ENCODE measurements around the gene AXDND1.
"Not testable (repeated sequence)": the region's sequence is repeated elsewhere in the genome, so short reads cannot be mapped to it uniquely, and the experiment has no call there.

Gene AXDND1

GRCh38 chr1:179365342-179366092 is at the start of gene AXDND1:
Gene AXDND1, plus strand, starts transcription at chr1:179365971. Its CDS starts 539 bp downstream, at chr1:179366510.
- ATAC-seq (peak; percentile 97), DNase-seq (peak; percentile 88)

GRCh38 chr1:179318491-179318890 is 47.3 kb upstream of the AXDND1 start:
- no peak for DNase-seq
- no peak for ATAC-seq

- ATAC-seq (no peak), DNase-seq (no peak)
Measured at GRCh38 chr1:179321533-179322216, 44.1 kb upstream of the AXDND1 start.

GRCh38 chr1:179322557-179322956 is 43.2 kb upstream of the AXDND1 start:
- no peak for ATAC-seq
- no peak for DNase-seq

GRCh38 chr1:179323436-179323835 is 42.3 kb upstream of the AXDND1 start:
- no peak for ATAC-seq
- no peak for DNase-seq

- DNase-seq (no peak), ATAC-seq (no peak)
Measured at GRCh38 chr1:179325836-179326235, 39.9 kb upstream of the AXDND1 start.

GRCh38 chr1:179326746-179327145 is 39.0 kb upstream of the AXDND1 start:
- ATAC-seq = no peak
- DNase-seq = no peak

- no peak for ATAC-seq
- DNase-seq = no peak
Measured at GRCh38 chr1:179327196-179327595, 38.6 kb upstream of the AXDND1 start.

GRCh38 chr1:179327679-179328078 is 38.1 kb upstream of the AXDND1 start:
- no peak for ATAC-seq
- no peak for DNase-seq

GRCh38 chr1:179329862-179330261 is 35.9 kb upstream of the AXDND1 start:
- no peak for ATAC-seq
- no peak for DNase-seq

GRCh38 chr1:179334440-179334839 is 31.3 kb upstream of the AXDND1 start:
- ATAC-seq = no peak

GRCh38 chr1:179337288-179337687 is 28.5 kb upstream of the AXDND1 start:
- DNase-seq = no peak
- no peak for ATAC-seq

More at GRCh38 chr1:179334440-179334839, 31.3 kb upstream of the AXDND1 start:
- DNase-seq = no peak

GRCh38 chr1:179337942-179338560 is 27.7 kb upstream of the AXDND1 start:
- no peak for ATAC-seq
- DNase-seq = no peak

GRCh38 chr1:179340918-179341317 is 24.9 kb upstream of the AXDND1 start:
- DNase-seq (no peak), ATAC-seq (no peak)

- ATAC-seq = no peak
- no peak for DNase-seq
Measured at GRCh38 chr1:179341943-179342547, 23.7 kb upstream of the AXDND1 start.

GRCh38 chr1:179342740-179343404 is 22.9 kb upstream of the AXDND1 start:
- ATAC-seq = no peak
- DNase-seq = no peak

- DNase-seq = no peak
- peak; percentile 32 for ATAC-seq
Measured at GRCh38 chr1:179351281-179351680, 14.5 kb upstream of the AXDND1 start.

GRCh38 chr1:179352236-179352635 is 13.5 kb upstream of the AXDND1 start:
- no peak for DNase-seq
- ATAC-seq = no peak

- ATAC-seq (no peak), DNase-seq (no peak)
Measured at GRCh38 chr1:179353546-179353945, 12.2 kb upstream of the AXDND1 start.

- not testable (repeated sequence) for ATAC-seq, DNase-seq
Measured at GRCh38 chr1:179361631-179362030, 4.1 kb upstream of the AXDND1 start.

- DNase-seq = no peak
- ATAC-seq = no peak
Measured at GRCh38 chr1:179366093-179366800, 476 bp downstream of the AXDND1 start.

Measured in stimulated activated naive CD8-positive, alpha-beta T cell treated with anti-CD3 and anti-CD28 coated beads, Interleukin-15, Interleukin-2, amounts not matched to agents 100 U/mL and 50 U/mL, for 24 hours (primary cell).